HUDEP-2 (cell line): ENCODE results near the gene CFAP58.
A peak's percentile ranks its signal among the peaks of the same experiment; 100 is the strongest.

ENCODE experiments used
- DNase-seq, 76 experiments: peaks; one replicate each; lab custom pipeline; 2025; ENCODE audit not compliant: unreplicated experiment in 76 of 76; lab: John Stamatoyannopoulos, UW

CFAP58 gene

GRCh38 chr10:104359811-104360210, 6.2 kb downstream of the CFAP58 start:
- no peak for DNase-seq

- DNase-seq, result no peak
Measured at GRCh38 chr10:104367904-104368303, 14.3 kb downstream of the CFAP58 start.

- DNase-seq, result no peak
Measured at GRCh38 chr10:104368381-104368780, 14.7 kb downstream of the CFAP58 start.

GRCh38 chr10:104371753-104372152, 18.1 kb downstream of the CFAP58 start:
- no peak for DNase-seq

GRCh38 chr10:104374591-104374990, 21.0 kb downstream of the CFAP58 start:
- DNase-seq, result no peak

GRCh38 chr10:104376784-104377300, 23.2 kb downstream of the CFAP58 start:
- no peak for DNase-seq

- DNase-seq, result no peak
Measured at GRCh38 chr10:104380336-104380735, 26.7 kb downstream of the CFAP58 start.

- DNase-seq, result no peak
Measured at GRCh38 chr10:104387130-104387888, 33.7 kb downstream of the CFAP58 start.

- no peak for DNase-seq
Measured at GRCh38 chr10:104388830-104389229, 35.2 kb downstream of the CFAP58 start.

- DNase-seq, result no peak
Measured at GRCh38 chr10:104391150-104391968, 37.7 kb downstream of the CFAP58 start.

- no peak for DNase-seq
Measured at GRCh38 chr10:104391969-104392296, 38.3 kb downstream of the CFAP58 start.

- DNase-seq, result no peak
Measured at GRCh38 chr10:104393387-104393786, 39.8 kb downstream of the CFAP58 start.

GRCh38 chr10:104396581-104396980, 42.9 kb downstream of the CFAP58 start:
- no peak for DNase-seq

- no peak for DNase-seq
Measured at GRCh38 chr10:104403636-104404035, 50.0 kb downstream of the CFAP58 start.

- DNase-seq, result peak in 5 of 76 experiments; percentile 1 to 23 (median 8)
Measured at GRCh38 chr10:104406715-104407650, 53.4 kb downstream of the CFAP58 start.

GRCh38 chr10:104413528-104413927, 59.9 kb downstream of the CFAP58 start:
- no peak for DNase-seq

GRCh38 chr10:104415526-104416165, 62.0 kb downstream of the CFAP58 start:
- DNase-seq, result no peak

- DNase-seq, result no peak
Measured at GRCh38 chr10:104416851-104417250, 63.2 kb downstream of the CFAP58 start.

- DNase-seq, result no peak
Measured at GRCh38 chr10:104417637-104418292, 64.1 kb downstream of the CFAP58 start.

- no peak for DNase-seq
Measured at GRCh38 chr10:104424719-104425118, 71.1 kb downstream of the CFAP58 start.
